Prostate gland (tissue), 2 donors: ENCODE data around the gene OTULIN. TPM values are rescaled to one million over a fixed set of nuclear protein-coding genes. Genes with fewer than 3 reads are reported as not detected.

ENCODE experiments used
- DNase-seq: peaks from one replicate; pipeline ENCODE4 v3.0.0-alpha.2; 2019; ENCODE audit warnings: low spot score
- H3K27ac ChIP-seq, 2 donors: fragments of 200-600 bp; sonication (generic); 2 replicates each; pipeline ENCODE4 v1.5.1; 2017 to 2019
- H3K27me3 ChIP-seq: fragments of 200-600 bp; sonication (generic); replicated peaks from 2 replicates; pipeline ENCODE4 v1.5.1; 2019; ENCODE audit not compliant: insufficient read depth
- H3K36me3 ChIP-seq, 2 donors: fragments of 200-600 bp; sonication (generic); 1 replicate in 1 of 2; 2 replicates in 1 of 2; pipeline versions ENCODE4 v1.5.1 to v1.8.1; 2017 to 2019
- H3K4me1 ChIP-seq: fragments of 200-600 bp; sonication (generic); replicated peaks from 2 replicates; pipeline ENCODE4 v1.5.1; 2019
- H3K4me3 ChIP-seq, 2 donors: fragments of 200-600 bp; sonication (generic); 2 replicates each; pipeline ENCODE4 v1.5.1; 2017 to 2019
- H3K9me3 ChIP-seq: fragments of 200-600 bp; sonication (generic); 2 replicates; pipeline ENCODE4 v1.5.1; 2017
- CTCF ChIP-seq, 4 experiments: fragments of 200-600 bp in 2 of 4; fragments of 450-650 bp in 2 of 4; sonication (generic) in 2 of 4; IDR thresholded peaks; 1 replicate in 3 of 4; 2 replicates in 1 of 4; pipeline ENCODE4 v1.5.1; 2016 to 2019; ENCODE audit warnings: antibody characterized with exemption in 4 of 4, mild to moderate bottlenecking in 2 of 4, moderate library complexity in 2 of 4
- POLR2A ChIP-seq: fragments of 450-650 bp; IDR thresholded peaks from one replicate; pipeline ENCODE4 v1.6.1; 2016; ENCODE audit warnings: antibody characterized with exemption, mild to moderate bottlenecking
- POLR2AphosphoS5 ChIP-seq: sonication (generic); formaldehyde crosslinking; IDR thresholded peaks from one replicate; pipeline ENCODE4 v1.6.1; 2017; ENCODE audit warnings: antibody characterized with exemption
- WGBS: methylation state at CpG from one replicate; pipeline ENCODE4 v1.1.5; 2018; 5-methylcytosine and 5-hydroxymethylcytosine counted together
- intact Hi-C: fragments of 100-400 bp; cut with DNase I; formaldehyde crosslinking; loops from one replicate; pipeline ENCODE4 v1.14.2; 2022
- total RNA-seq, 2 donors: library from RNA; depleted of rRNA; stranded (reverse); fragments of >200 nt; gene quantifications; one replicate each; pipeline ENCODE4 v1.1.0, GENCODE V29; 2016

Gene OTULIN
- 10 to 100 TPM; 35.5 to 51.8 TPM for total RNA-seq

- peaks cover 4% of the 10 kb centered on the region for H3K4me1 ChIP-seq
- intact Hi-C loops = loop anchor here (10.0 kb wide), 1 partner anchor 680 kb away; no protein-coding TSS in a partner anchor
- H3K27me3 ChIP-seq = no peaks in the 10 kb centered on the region
- peak within 1 kb of the TSS; percentile 72 to 74 for H3K4me3 ChIP-seq
- no peaks in the 10 kb centered on the region for H3K9me3 ChIP-seq
- TF ChIP-seq POLR2A (peak; percentile 97), CTCF (IDR thresholded peaks at IDR 0.05) (peak in 2 of 4 experiments; percentile 6 to 20), POLR2AphosphoS5 (peak; percentile 92)
- no peaks in the 10 kb centered on the region for H3K36me3 ChIP-seq
- under 1% methylated on average over 72 of the region's 115 CpGs for WGBS
- DNase-seq = peak; percentile 87
- H3K27ac ChIP-seq = peak within 1 kb of the TSS; percentile 93 to 98
Measured at GRCh38 chr5:14664270-14665100, at the start of gene OTULIN. Gene OTULIN, plus strand, starts transcription at chr5:14664718. Its CDS starts 108 bp downstream, at chr5:14664826.

- H3K4me3 ChIP-seq = no peak overlapping the region
- H3K27me3 ChIP-seq = no peaks in the 10 kb centered on the region
- H3K36me3 ChIP-seq = no peaks in the 10 kb centered on the region
- WGBS = 74% methylated on average over 4 of the region's 4 CpGs
- intact Hi-C loops = no loop called here
- H3K27ac ChIP-seq = peak overlapping the region in 1 of 2 donors; percentile 21
- H3K4me1 ChIP-seq = no peaks in the 10 kb centered on the region
- H3K9me3 ChIP-seq = no peaks in the 10 kb centered on the region
- TF ChIP-seq CTCF (IDR thresholded peaks at IDR 0.05) (no peak), POLR2AphosphoS5 (no peak), POLR2A (no peak)
- DNase-seq = no peak
Measured at GRCh38 chr5:14615365-14615764, 49.2 kb upstream of the OTULIN start.

GRCh38 chr5:14617441-14617840 lies 47.1 kb upstream of the OTULIN start:
- H3K9me3 ChIP-seq = no peaks in the 10 kb centered on the region

DNA sequence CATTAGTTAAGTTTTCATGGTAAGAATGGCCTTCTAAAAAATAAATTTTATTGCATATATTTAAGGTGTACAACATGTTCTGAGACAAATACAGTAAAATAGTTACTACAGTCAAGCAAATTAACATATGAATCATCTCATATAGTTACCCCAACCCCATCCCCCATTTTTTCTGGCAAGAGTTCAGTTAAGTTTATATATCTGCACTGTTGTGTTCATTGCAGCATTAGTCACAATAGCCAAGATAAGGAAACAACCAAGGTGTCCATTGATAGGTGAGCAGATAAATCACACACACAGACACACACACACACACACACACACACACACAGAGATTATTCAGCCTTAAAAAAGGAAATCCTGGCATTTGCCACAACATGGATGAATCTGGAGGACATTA lies 37.2 kb upstream of the OTULIN start:
- TF ChIP-seq CTCF (IDR thresholded peaks at IDR 0.05) (no peak), POLR2AphosphoS5 (no peak), POLR2A (no peak)

More at GRCh38 chr5:14617441-14617840, 47.1 kb upstream of the OTULIN start:
- Histone ChIP-seq H3K4me3 (no peak overlapping the region), H3K27ac (no peak overlapping the region), H3K36me3 (no peaks in the 10 kb centered on the region), H3K4me1 (no peaks in the 10 kb centered on the region), H3K27me3 (no peaks in the 10 kb centered on the region)
- WGBS = 87% methylated on average over 4 of the region's 4 CpGs
- no peak for DNase-seq
- intact Hi-C loops = no loop called here
- TF ChIP-seq POLR2A (no peak), CTCF (IDR thresholded peaks at IDR 0.05) (no peak), POLR2AphosphoS5 (no peak)

DNA sequence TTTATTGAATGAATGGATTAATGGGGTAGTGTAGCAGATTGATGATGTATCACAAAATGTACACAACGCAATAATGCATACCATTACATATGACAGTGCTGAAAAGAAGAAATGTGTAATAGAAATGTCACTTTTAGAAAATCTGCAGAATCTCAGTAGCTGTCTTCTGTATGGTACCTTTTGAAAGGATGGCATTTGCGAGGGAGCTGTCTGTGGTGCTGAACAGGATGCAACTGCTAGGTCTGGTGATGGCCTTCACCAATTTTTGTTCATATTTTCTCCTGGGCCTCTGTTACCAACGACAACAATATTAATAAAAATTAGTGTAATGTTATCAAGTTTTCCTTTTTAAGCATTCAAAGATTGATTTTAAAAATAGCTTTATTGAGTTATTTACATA lies 36.2 kb upstream of the OTULIN start:
- intact Hi-C loops = no loop called here
- H3K27me3 ChIP-seq = no peaks in the 10 kb centered on the region
- no peak overlapping the region for H3K4me3 ChIP-seq
- peak; percentile 24 for DNase-seq
- 9% methylated on average over 3 of the region's 3 CpGs for WGBS
- TF ChIP-seq POLR2A = no peak
- H3K9me3 ChIP-seq = no peaks in the 10 kb centered on the region
- H3K4me1 ChIP-seq = no peaks in the 10 kb centered on the region
- no peak overlapping the region for H3K27ac ChIP-seq
- no peaks in the 10 kb centered on the region for H3K36me3 ChIP-seq

More for the DNA sequence above, 37.2 kb upstream of the OTULIN start:
- Histone ChIP-seq H3K4me3 (no peak overlapping the region), H3K27me3 (no peaks in the 10 kb centered on the region), H3K4me1 (no peaks in the 10 kb centered on the region), H3K9me3 (no peaks in the 10 kb centered on the region), H3K36me3 (no peaks in the 10 kb centered on the region), H3K27ac (no peak overlapping the region)
- intact Hi-C loops = no loop called here
- DNase-seq = no peak
